Body of pancreas (tissue), 4 donors: Measurements from ENCODE around the gene PPP6R1. TPM values are rescaled to one million over a fixed set of nuclear protein-coding genes. Genes with fewer than 3 reads are reported as not detected.
A peak's percentile ranks its signal among the peaks of the same experiment; 100 is the strongest.

ENCODE experiments used
- ATAC-seq: fragments of 150-250 bp; one replicate; pipeline ENCODE4 v1.9.1; 2016
- DNase-seq, 4 donors: peaks; one replicate each; pipeline ENCODE4 v3.0.0-alpha.2; 2019
- H3K27ac ChIP-seq, 4 donors: fragments of 200-600 bp; sonication (generic); 1 replicate in 3 of 4; 2 replicates in 1 of 4; pipeline versions ENCODE4 v1.5.1 to v1.6.1; 2016 to 2019; ENCODE audit warnings: mild to moderate bottlenecking in 1 of 4, mixed read lengths in 1 of 4, moderate library complexity in 1 of 4
- H3K27me3 ChIP-seq, 2 donors: fragments of 200-600 bp; sonication (generic); one replicate each; pipeline ENCODE4 v1.6.0; 2016; ENCODE audit warnings: mild to moderate bottlenecking in 1 of 2
- H3K36me3 ChIP-seq, 2 donors: fragments of 200-600 bp; sonication (generic); replicated peaks in 1 of 2; 2 replicates each; pipeline ENCODE4 v1.5.1; 2016; ENCODE audit warnings: low read depth in 2 of 2; ENCODE audit not compliant: insufficient read depth in 1 of 2
- H3K4me1 ChIP-seq: fragments of 200-600 bp; sonication (generic); one replicate; pipeline ENCODE4 v1.6.0; 2016
- H3K4me3 ChIP-seq, 2 donors: fragments of 200-600 bp; sonication (generic); 1 replicate in 1 of 2; 2 replicates in 1 of 2; pipeline ENCODE4 v1.5.1; 2016 to 2019
- H3K9me3 ChIP-seq, 3 donors: fragments of 200-600 bp; sonication (generic); 1 replicate in 2 of 3; 2 replicates in 1 of 3; pipeline ENCODE4 v1.5.1; 2016
- POLR2A ChIP-seq, 3 donors: fragments of 450-650 bp; IDR thresholded peaks; one replicate each; pipeline ENCODE4 v1.6.1; 2016; ENCODE audit warnings: antibody characterized with exemption in 3 of 3, mild to moderate bottlenecking in 2 of 3
- WGBS, 2 donors: methylation state at CpG; one replicate each; pipeline ENCODE4 v1.1.5; 2017; 5-methylcytosine and 5-hydroxymethylcytosine counted together
- intact Hi-C: fragments of 100-400 bp; cut with DNase I; formaldehyde crosslinking; loops from one replicate; pipeline ENCODE4 v1.15.1; 2023
- total RNA-seq, 2 donors: library from RNA; depleted of rRNA; stranded (reverse); fragments of >200 nt; gene quantifications; one replicate each; pipeline ENCODE4 v1.1.0, GENCODE V29; 2016
- TF ChIP-seq, protein P1 (sequence below), 7 experiments: fragments of 450-650 bp in 4 of 7; fragments of 200-600 bp in 3 of 7; sonication (generic) in 3 of 7; IDR thresholded peaks; one replicate each; pipeline ENCODE4 v1.5.1; 2016 to 2019; ENCODE audit warnings: antibody characterized with exemption in 7 of 7

Gene PPP6R1
- total RNA-seq, 2 donors from 2014 or later = 19.2 to 20.8 TPM

- H3K4me3 ChIP-seq = no peak overlapping the region
- DNase-seq (no peak), ATAC-seq (no peak)
- H3K9me3 ChIP-seq = no peaks in the 10 kb centered on the region
- no peak overlapping the region for H3K27ac ChIP-seq
- no peaks in the 10 kb centered on the region for H3K36me3 ChIP-seq
- intact Hi-C loops = no loop called here
- WGBS, 2 donors = 83 to 90% methylated on average over 7 to 13 of the region's 13 CpGs
- TF ChIP-seq, protein P1, sequence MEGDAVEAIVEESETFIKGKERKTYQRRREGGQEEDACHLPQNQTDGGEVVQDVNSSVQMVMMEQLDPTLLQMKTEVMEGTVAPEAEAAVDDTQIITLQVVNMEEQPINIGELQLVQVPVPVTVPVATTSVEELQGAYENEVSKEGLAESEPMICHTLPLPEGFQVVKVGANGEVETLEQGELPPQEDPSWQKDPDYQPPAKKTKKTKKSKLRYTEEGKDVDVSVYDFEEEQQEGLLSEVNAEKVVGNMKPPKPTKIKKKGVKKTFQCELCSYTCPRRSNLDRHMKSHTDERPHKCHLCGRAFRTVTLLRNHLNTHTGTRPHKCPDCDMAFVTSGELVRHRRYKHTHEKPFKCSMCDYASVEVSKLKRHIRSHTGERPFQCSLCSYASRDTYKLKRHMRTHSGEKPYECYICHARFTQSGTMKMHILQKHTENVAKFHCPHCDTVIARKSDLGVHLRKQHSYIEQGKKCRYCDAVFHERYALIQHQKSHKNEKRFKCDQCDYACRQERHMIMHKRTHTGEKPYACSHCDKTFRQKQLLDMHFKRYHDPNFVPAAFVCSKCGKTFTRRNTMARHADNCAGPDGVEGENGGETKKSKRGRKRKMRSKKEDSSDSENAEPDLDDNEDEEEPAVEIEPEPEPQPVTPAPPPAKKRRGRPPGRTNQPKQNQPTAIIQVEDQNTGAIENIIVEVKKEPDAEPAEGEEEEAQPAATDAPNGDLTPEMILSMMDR (IDR thresholded peaks at IDR 0.05) = no peak
- TF ChIP-seq POLR2A (IDR thresholded peaks at IDR 0.05) = no peak
- H3K4me1 ChIP-seq = peaks cover 18% of the 10 kb centered on the region
- no peaks in the 10 kb centered on the region for H3K27me3 ChIP-seq
Measured at GRCh38 chr19:55261671-55262126, 2.9 kb upstream of the PPP6R1 start.

DNA sequence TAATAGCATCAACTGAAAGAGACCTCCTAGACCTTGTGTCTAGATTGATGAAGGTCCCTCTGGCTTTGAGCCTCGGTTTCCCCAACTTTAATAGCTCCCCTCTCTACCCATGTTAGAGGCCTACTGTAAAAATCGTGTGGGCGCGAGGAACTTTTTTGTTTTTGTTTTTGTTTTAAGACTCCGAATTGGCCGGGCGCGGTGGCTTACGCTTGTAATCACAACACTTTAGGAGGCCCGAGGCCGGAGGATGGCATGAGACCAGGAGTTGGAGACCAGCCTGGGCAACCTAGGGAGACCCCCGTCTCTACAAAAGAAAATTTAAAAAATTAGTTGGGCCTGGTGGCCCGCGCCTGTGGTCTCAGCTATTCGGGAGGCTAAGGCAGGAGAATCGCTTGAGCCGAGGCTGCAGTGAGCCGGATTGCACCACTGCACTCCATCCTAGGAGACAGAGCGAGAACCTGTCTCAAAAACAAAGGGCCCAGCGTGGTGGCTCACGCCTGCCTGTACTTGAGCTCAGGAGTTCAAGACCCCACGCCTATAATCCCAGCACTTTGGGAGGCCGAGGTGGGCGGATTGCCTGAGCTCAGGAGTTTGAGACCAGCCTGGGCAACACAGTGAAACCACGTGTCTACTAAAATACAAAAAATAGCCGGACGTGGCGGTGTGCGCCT, 858 bp upstream of the PPP6R1 start:
- intact Hi-C loops = no loop called here
- no peak for ATAC-seq
- TF ChIP-seq, protein P1 (IDR thresholded peaks at IDR 0.05) = no peak
- TF ChIP-seq POLR2A (IDR thresholded peaks at IDR 0.05) = no peak
- no peaks in the 10 kb centered on the region for H3K9me3 ChIP-seq
- H3K4me3 ChIP-seq = peak overlapping the region in 1 of 2 donors; percentile 5
- H3K36me3 ChIP-seq = no peaks in the 10 kb centered on the region
- no peaks in the 10 kb centered on the region for H3K27me3 ChIP-seq
- WGBS, 2 donors = 39 to 41% methylated on average over 24 to 26 of the region's 29 CpGs
- H3K4me1 ChIP-seq = peaks cover 38% of the 10 kb centered on the region
- DNase-seq = no peak
- peak overlapping the region; percentile 33 to 92 (median 80) for H3K27ac ChIP-seq

- 1% methylated on average over 32 of the region's 53 CpGs; no CpG with 5 or more reads in 1 of the 2 donors for WGBS, 2 donors
- no peak for TF ChIP-seq POLR2A (IDR thresholded peaks at IDR 0.05)
- TF ChIP-seq, protein P1 (IDR thresholded peaks at IDR 0.05) = no peak
- no peaks in the 10 kb centered on the region for H3K9me3 ChIP-seq
- H3K36me3 ChIP-seq = no peaks in the 10 kb centered on the region
- DNase-seq (peak in 1 of 4 donors; percentile 25), ATAC-seq (peak; percentile 4)
- H3K27ac ChIP-seq = peak overlapping the region; percentile 62 to 92 (median 81)
- no peaks in the 10 kb centered on the region for H3K27me3 ChIP-seq
- peaks cover 44% of the 10 kb centered on the region for H3K4me1 ChIP-seq
- intact Hi-C loops = no loop called here
- peak overlapping the region; percentile 65 to 68 for H3K4me3 ChIP-seq
Measured at GRCh38 chr19:55258476-55258827, 365 bp downstream of the PPP6R1 start.

- peak in 1 of 4 donors; percentile 23 for DNase-seq
Measured at GRCh38 chr19:55257461-55258420, 1.1 kb downstream of the PPP6R1 start.

More at GRCh38 chr19:55257461-55258420, 1.1 kb downstream of the PPP6R1 start:
- intact Hi-C loops = no loop called here
- Histone ChIP-seq H3K9me3 (no peaks in the 10 kb centered on the region), H3K36me3 (no peaks in the 10 kb centered on the region), H3K27ac (peak overlapping the region in 3 of 4 donors; percentile 17 to 92 (median 86)), H3K4me1 (peaks cover 44% of the 10 kb centered on the region), H3K4me3 (peak overlapping the region; percentile 42 to 62), H3K27me3 (no peaks in the 10 kb centered on the region)
- TF ChIP-seq POLR2A (IDR thresholded peaks at IDR 0.05) = no peak
- TF ChIP-seq, protein P1 (IDR thresholded peaks at IDR 0.05) = no peak
- ATAC-seq = no peak
- WGBS, 2 donors = 1 to 2% methylated on average over 35 to 51 of the region's 51 CpGs
